HEK293 (cell line): ENCODE data around the gene CAPZB.

Source experiments
- CTCF ChIP-seq: fragments of 450-650 bp; formaldehyde crosslinking; IDR thresholded peaks from 2 replicates; pipeline ENCODE4 v1.5.1; 2016; ENCODE audit warnings: missing biosample characterization, missing genetic modification characterization
- PBX3 ChIP-seq: sonication (generic); formaldehyde crosslinking; IDR thresholded peaks from 2 replicates; pipeline ENCODE4 v1.8.1; 2022; ENCODE audit warnings: mild to moderate bottlenecking, moderate library complexity, missing genetic modification reagents
- ZNF121 ChIP-seq: fragments of 450-650 bp; formaldehyde crosslinking; IDR thresholded peaks from 2 replicates; pipeline ENCODE4 v1.5.1; 2016; ENCODE audit warnings: missing biosample characterization, missing genetic modification characterization
- ZNF362 ChIP-seq: fragments of 450-650 bp; formaldehyde crosslinking; IDR thresholded peaks from 2 replicates; pipeline ENCODE4 v1.5.1; 2016; ENCODE audit warnings: missing biosample characterization, missing genetic modification characterization
- ZNF549 ChIP-seq: fragments of 450-650 bp; IDR thresholded peaks from 2 replicates; pipeline ENCODE4 v1.5.1; 2018; ENCODE audit warnings: missing biosample characterization, missing genetic modification characterization, mild to moderate bottlenecking, inconsistent platforms, moderate library complexity
- ZNF624 ChIP-seq: fragments of 450-650 bp; formaldehyde crosslinking; IDR thresholded peaks from 2 replicates; pipeline ENCODE4 v1.5.1; 2017; ENCODE audit warnings: missing biosample characterization, missing genetic modification characterization
- ZNF639 ChIP-seq: fragments of 450-650 bp; formaldehyde crosslinking; IDR thresholded peaks from 2 replicates; pipeline ENCODE4 v1.5.1; 2016; ENCODE audit warnings: missing biosample characterization, missing genetic modification characterization

GRCh38 chr1:19456968-19457441 is 28.3 kb downstream of the CAPZB start:
- no peak for TF ChIP-seq ZNF362
- TF ChIP-seq CTCF (tag by site-specific recombination): no peak
- TF ChIP-seq PBX3 (CRISPR knock-in tag): no peak
- TF ChIP-seq ZNF624 (tag by site-specific recombination): no peak
- TF ChIP-seq ZNF639 (tag by site-specific recombination): no peak
- TF ChIP-seq ZNF121 (tag by site-specific recombination): no peak
- TF ChIP-seq ZNF549 (tag by site-specific recombination): no peak
